ENCODE data around the gene WDR75.

WDR75 gene

GRCh38 chr2:189498205-189498604 is 56.9 kb downstream of the WDR75 start:
- Histone ChIP-seq H3K9ac (ENCODE audit: low read depth, low read length) (no peak overlapping the region), H3K4me1 (ENCODE audit: control insufficient read depth, insufficient read depth, low read length) (no peaks in the 10 kb centered on the region), H3K27me3 (ENCODE audit: control insufficient read depth, insufficient read depth, low read length) (no peaks in the 10 kb centered on the region), H3K27ac (ENCODE audit: low read depth, low read length) (no peak overlapping the region), H3K36me3 (ENCODE audit: control insufficient read depth, insufficient read depth, low read length) (no peaks in the 10 kb centered on the region), H3K9me3 (ENCODE audit: control insufficient read depth, insufficient read depth, low read length) (no peaks in the 10 kb centered on the region), H3K4me3 (ENCODE audit: low read depth, low read length) (no peak overlapping the region)

GRCh38 chr2:189499137-189499536 is 57.9 kb downstream of the WDR75 start:
- Histone ChIP-seq H3K9me3 (ENCODE audit: control insufficient read depth, insufficient read depth, low read length) (no peaks in the 10 kb centered on the region), H3K9ac (ENCODE audit: low read depth, low read length) (no peak overlapping the region), H3K27ac (ENCODE audit: low read depth, low read length) (no peak overlapping the region), H3K27me3 (ENCODE audit: control insufficient read depth, insufficient read depth, low read length) (no peaks in the 10 kb centered on the region), H3K36me3 (ENCODE audit: control insufficient read depth, insufficient read depth, low read length) (no peaks in the 10 kb centered on the region), H3K4me1 (ENCODE audit: control insufficient read depth, insufficient read depth, low read length) (no peaks in the 10 kb centered on the region), H3K4me3 (ENCODE audit: low read depth, low read length) (no peak overlapping the region)

- H3K9me3 ChIP-seq (ENCODE audit: control insufficient read depth, insufficient read depth, low read length) = no peaks in the 10 kb centered on the region
- no peak overlapping the region for H3K27ac ChIP-seq (ENCODE audit: low read depth, low read length)
- H3K4me3 ChIP-seq (ENCODE audit: low read depth, low read length) = no peak overlapping the region
These were observed 59.3 kb downstream of the WDR75 start for GRCh38 chr2:189500456-189501160.

GRCh38 chr2:189501487-189501886 is 60.2 kb downstream of the WDR75 start:
- no peak overlapping the region for H3K9ac ChIP-seq (ENCODE audit: low read depth, low read length)
- H3K27me3 ChIP-seq (ENCODE audit: control insufficient read depth, insufficient read depth, low read length) = no peaks in the 10 kb centered on the region
- H3K27ac ChIP-seq (ENCODE audit: low read depth, low read length) = no peak overlapping the region
- no peaks in the 10 kb centered on the region for H3K9me3 ChIP-seq (ENCODE audit: control insufficient read depth, insufficient read depth, low read length)
- H3K36me3 ChIP-seq (ENCODE audit: control insufficient read depth, insufficient read depth, low read length) = no peaks in the 10 kb centered on the region
- H3K4me1 ChIP-seq (ENCODE audit: control insufficient read depth, insufficient read depth, low read length) = no peaks in the 10 kb centered on the region
- no peak overlapping the region for H3K4me3 ChIP-seq (ENCODE audit: low read depth, low read length)

More at GRCh38 chr2:189500456-189501160, 59.3 kb downstream of the WDR75 start:
- H3K27me3 ChIP-seq (ENCODE audit: control insufficient read depth, insufficient read depth, low read length) = no peaks in the 10 kb centered on the region
- no peaks in the 10 kb centered on the region for H3K36me3 ChIP-seq (ENCODE audit: control insufficient read depth, insufficient read depth, low read length)
- H3K9ac ChIP-seq (ENCODE audit: low read depth, low read length) = no peak overlapping the region
- no peaks in the 10 kb centered on the region for H3K4me1 ChIP-seq (ENCODE audit: control insufficient read depth, insufficient read depth, low read length)

GRCh38 chr2:189502714-189503113 is 61.4 kb downstream of the WDR75 start:
- H3K9me3 ChIP-seq (ENCODE audit: control insufficient read depth, insufficient read depth, low read length) = no peaks in the 10 kb centered on the region

GRCh38 chr2:189504238-189504637 is 63.0 kb downstream of the WDR75 start:
- Histone ChIP-seq H3K27me3 (ENCODE audit: control insufficient read depth, insufficient read depth, low read length) (no peaks in the 10 kb centered on the region), H3K36me3 (ENCODE audit: control insufficient read depth, insufficient read depth, low read length) (no peaks in the 10 kb centered on the region), H3K4me3 (ENCODE audit: low read depth, low read length) (no peak overlapping the region), H3K9ac (ENCODE audit: low read depth, low read length) (no peak overlapping the region), H3K9me3 (ENCODE audit: control insufficient read depth, insufficient read depth, low read length) (no peaks in the 10 kb centered on the region), H3K27ac (ENCODE audit: low read depth, low read length) (no peak overlapping the region), H3K4me1 (ENCODE audit: control insufficient read depth, insufficient read depth, low read length) (no peaks in the 10 kb centered on the region)

More at GRCh38 chr2:189502714-189503113, 61.4 kb downstream of the WDR75 start:
- H3K36me3 ChIP-seq (ENCODE audit: control insufficient read depth, insufficient read depth, low read length) = no peaks in the 10 kb centered on the region
- H3K9ac ChIP-seq (ENCODE audit: low read depth, low read length) = no peak overlapping the region
- no peak overlapping the region for H3K4me3 ChIP-seq (ENCODE audit: low read depth, low read length)
- no peak overlapping the region for H3K27ac ChIP-seq (ENCODE audit: low read depth, low read length)
- no peaks in the 10 kb centered on the region for H3K27me3 ChIP-seq (ENCODE audit: control insufficient read depth, insufficient read depth, low read length)
- H3K4me1 ChIP-seq (ENCODE audit: control insufficient read depth, insufficient read depth, low read length) = no peaks in the 10 kb centered on the region

- Histone ChIP-seq H3K9ac (ENCODE audit: low read depth, low read length) (no peak overlapping the region), H3K36me3 (ENCODE audit: control insufficient read depth, insufficient read depth, low read length) (no peaks in the 10 kb centered on the region), H3K4me1 (ENCODE audit: control insufficient read depth, insufficient read depth, low read length) (no peaks in the 10 kb centered on the region), H3K4me3 (ENCODE audit: low read depth, low read length) (no peak overlapping the region), H3K27ac (ENCODE audit: low read depth, low read length) (no peak overlapping the region), H3K27me3 (ENCODE audit: control insufficient read depth, insufficient read depth, low read length) (no peaks in the 10 kb centered on the region), H3K9me3 (ENCODE audit: control insufficient read depth, insufficient read depth, low read length) (no peaks in the 10 kb centered on the region)
These were observed 64.2 kb downstream of the WDR75 start for GRCh38 chr2:189505492-189505891.

GRCh38 chr2:189506514-189506976 is 65.3 kb downstream of the WDR75 start:
- Histone ChIP-seq H3K9ac (ENCODE audit: low read depth, low read length) (no peak overlapping the region), H3K27ac (ENCODE audit: low read depth, low read length) (peak overlapping the region; percentile 56), H3K4me1 (ENCODE audit: control insufficient read depth, insufficient read depth, low read length) (no peaks in the 10 kb centered on the region), H3K4me3 (ENCODE audit: low read depth, low read length) (no peak overlapping the region), H3K27me3 (ENCODE audit: control insufficient read depth, insufficient read depth, low read length) (no peaks in the 10 kb centered on the region), H3K36me3 (ENCODE audit: control insufficient read depth, insufficient read depth, low read length) (no peaks in the 10 kb centered on the region), H3K9me3 (ENCODE audit: control insufficient read depth, insufficient read depth, low read length) (no peaks in the 10 kb centered on the region)

GRCh38 chr2:189511210-189511959 is 70.1 kb downstream of the WDR75 start:
- Histone ChIP-seq H3K27ac (ENCODE audit: low read depth, low read length) (no peak overlapping the region), H3K9ac (ENCODE audit: low read depth, low read length) (no peak overlapping the region), H3K4me1 (ENCODE audit: control insufficient read depth, insufficient read depth, low read length) (no peaks in the 10 kb centered on the region), H3K27me3 (ENCODE audit: control insufficient read depth, insufficient read depth, low read length) (no peaks in the 10 kb centered on the region), H3K36me3 (ENCODE audit: control insufficient read depth, insufficient read depth, low read length) (no peaks in the 10 kb centered on the region), H3K9me3 (ENCODE audit: control insufficient read depth, insufficient read depth, low read length) (no peaks in the 10 kb centered on the region), H3K4me3 (ENCODE audit: low read depth, low read length) (no peak overlapping the region)

GRCh38 chr2:189511960-189512319 is 70.7 kb downstream of the WDR75 start:
- Histone ChIP-seq H3K27ac (ENCODE audit: low read depth, low read length) (no peak overlapping the region), H3K9me3 (ENCODE audit: control insufficient read depth, insufficient read depth, low read length) (no peaks in the 10 kb centered on the region), H3K9ac (ENCODE audit: low read depth, low read length) (no peak overlapping the region), H3K27me3 (ENCODE audit: control insufficient read depth, insufficient read depth, low read length) (no peaks in the 10 kb centered on the region), H3K4me1 (ENCODE audit: control insufficient read depth, insufficient read depth, low read length) (no peaks in the 10 kb centered on the region), H3K4me3 (ENCODE audit: low read depth, low read length) (no peak overlapping the region), H3K36me3 (ENCODE audit: control insufficient read depth, insufficient read depth, low read length) (no peaks in the 10 kb centered on the region)

GRCh38 chr2:189512879-189513278 is 71.6 kb downstream of the WDR75 start:
- Histone ChIP-seq H3K27ac (ENCODE audit: low read depth, low read length) (no peak overlapping the region), H3K9ac (ENCODE audit: low read depth, low read length) (no peak overlapping the region), H3K9me3 (ENCODE audit: control insufficient read depth, insufficient read depth, low read length) (no peaks in the 10 kb centered on the region), H3K4me1 (ENCODE audit: control insufficient read depth, insufficient read depth, low read length) (no peaks in the 10 kb centered on the region), H3K27me3 (ENCODE audit: control insufficient read depth, insufficient read depth, low read length) (no peaks in the 10 kb centered on the region), H3K36me3 (ENCODE audit: control insufficient read depth, insufficient read depth, low read length) (no peaks in the 10 kb centered on the region), H3K4me3 (ENCODE audit: low read depth, low read length) (no peak overlapping the region)
